IPS-NIHi11 (cell line): ENCODE results near the gene RAB11FIP5.

Source experiments
- DNase-seq: peaks from one replicate; pipeline ENCODE4 v3.0.0; 2012; ENCODE audit warnings: mixed read lengths, low spot score

Gene RAB11FIP5

GRCh38 chr2:73087311-73087710, 25.4 kb downstream of the RAB11FIP5 start:
- no peak for DNase-seq

- peak; percentile 83 for DNase-seq
Observed at GRCh38 chr2:73085691-73086090, 27.1 kb downstream of the RAB11FIP5 start.

- DNase-seq, result no peak
Observed at GRCh38 chr2:73084971-73085370, 27.8 kb downstream of the RAB11FIP5 start.

- no peak for DNase-seq
Observed at GRCh38 chr2:73083886-73084800, 28.6 kb downstream of the RAB11FIP5 start.

- DNase-seq, result no peak
Observed at GRCh38 chr2:73082523-73083410, 30.0 kb downstream of the RAB11FIP5 start.

GRCh38 chr2:73081181-73081671, 31.5 kb downstream of the RAB11FIP5 start:
- DNase-seq, result peak; percentile 66

GRCh38 chr2:73080321-73081131, 32.2 kb downstream of the RAB11FIP5 start:
- DNase-seq, result no peak

GRCh38 chr2:73079636-73080035, 33.1 kb downstream of the RAB11FIP5 start:
- DNase-seq, result no peak

GRCh38 chr2:73078457-73079411, 34.0 kb downstream of the RAB11FIP5 start:
- no peak for DNase-seq

GRCh38 chr2:73077424-73077795, 35.3 kb downstream of the RAB11FIP5 start:
- DNase-seq, result no peak

GRCh38 chr2:73076701-73077423, 35.9 kb downstream of the RAB11FIP5 start:
- DNase-seq, result no peak

- DNase-seq, result no peak
Observed at GRCh38 chr2:73075477-73076373, 37.0 kb downstream of the RAB11FIP5 start.

GRCh38 chr2:73074110-73075069, 38.4 kb downstream of the RAB11FIP5 start:
- DNase-seq, result no peak

GRCh38 chr2:73072416-73072815, 40.3 kb downstream of the RAB11FIP5 start:
- no peak for DNase-seq

- no peak for DNase-seq
Observed at GRCh38 chr2:73072129-73072395, 40.7 kb downstream of the RAB11FIP5 start.

GRCh38 chr2:73071360-73072128, 41.2 kb downstream of the RAB11FIP5 start, which contains the start of gene SFXN5:
Gene SFXN5, minus strand, starts transcription at chr2:73071712. Its CDS starts 7 bp downstream, at chr2:73071705.
- DNase-seq, result peak; percentile 98
